Measurements from ENCODE around the gene HSPA14. TPM values are rescaled to one million over a fixed set of nuclear protein-coding genes. Genes with fewer than 3 reads are reported as not detected.

HSPA14 gene, protein sequence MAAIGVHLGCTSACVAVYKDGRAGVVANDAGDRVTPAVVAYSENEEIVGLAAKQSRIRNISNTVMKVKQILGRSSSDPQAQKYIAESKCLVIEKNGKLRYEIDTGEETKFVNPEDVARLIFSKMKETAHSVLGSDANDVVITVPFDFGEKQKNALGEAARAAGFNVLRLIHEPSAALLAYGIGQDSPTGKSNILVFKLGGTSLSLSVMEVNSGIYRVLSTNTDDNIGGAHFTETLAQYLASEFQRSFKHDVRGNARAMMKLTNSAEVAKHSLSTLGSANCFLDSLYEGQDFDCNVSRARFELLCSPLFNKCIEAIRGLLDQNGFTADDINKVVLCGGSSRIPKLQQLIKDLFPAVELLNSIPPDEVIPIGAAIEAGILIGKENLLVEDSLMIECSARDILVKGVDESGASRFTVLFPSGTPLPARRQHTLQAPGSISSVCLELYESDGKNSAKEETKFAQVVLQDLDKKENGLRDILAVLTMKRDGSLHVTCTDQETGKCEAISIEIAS
- total RNA-seq (2014; rRNA removed) (17.5 and 18.1 TPM in 2 replicates), Bru-seq, nascent RNA (percentile 61 among the genes with signal in this experiment), BruChase-seq, experiment 1, labeled RNA remaining after a 6-hour chase (percentile 79 among the genes with signal in this experiment), BruChase-seq, experiment 2, labeled RNA remaining after a 2-hour chase (percentile 72 among the genes with signal in this experiment)
- long read RNA-seq, transcript HSPA14-201 (14 exons, 1,904 nt): major isoform, 14 of 27 reads
- long read RNA-seq, partial matches to known transcripts: 4 of 27 reads
- long read RNA-seq, other reads (novel, unspliced or antisense): 8 of 27 reads

DNA sequence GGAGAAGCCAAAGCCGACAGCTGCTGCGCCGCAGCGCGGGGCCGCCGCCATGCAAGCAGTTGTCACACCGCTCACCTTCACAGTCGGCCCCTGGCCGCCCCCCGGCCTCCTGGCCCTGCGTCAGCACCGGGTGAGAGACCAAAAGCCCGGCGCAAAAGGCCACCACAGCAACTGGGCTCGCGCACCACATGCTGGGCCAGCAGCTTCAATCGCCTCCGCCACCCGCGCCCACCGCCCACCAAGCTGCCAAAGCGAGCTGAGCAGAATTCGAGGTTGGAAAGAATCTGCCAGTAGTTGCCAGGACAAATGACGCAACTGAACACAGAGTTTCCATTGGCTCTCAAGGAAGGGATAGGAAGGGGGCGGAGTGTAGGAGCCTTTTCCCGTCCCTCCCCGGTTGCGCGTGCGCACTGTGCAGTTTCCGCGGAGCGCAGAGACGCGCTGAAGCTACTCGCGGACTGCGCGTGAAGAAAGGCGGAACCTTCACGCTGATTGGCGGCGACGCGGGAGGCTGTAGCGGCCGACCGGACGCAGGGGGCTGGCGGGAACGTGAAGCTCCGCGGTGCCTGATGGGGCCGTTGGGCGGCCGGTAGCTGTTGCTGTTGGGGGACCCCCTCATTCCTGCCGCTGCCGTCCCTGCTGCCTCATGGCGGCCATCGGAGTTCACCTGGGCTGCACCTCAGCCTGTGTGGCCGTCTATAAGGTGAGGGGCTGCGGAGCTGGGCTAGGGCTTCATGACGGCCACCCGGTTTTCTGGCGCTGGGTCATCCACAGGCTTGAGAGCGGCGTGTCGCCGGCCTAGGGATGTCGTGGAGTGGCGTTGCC is at the start of gene HSPA14, which contains the start of the genes CDNF and MSANTD7:
HSPA14 (plus strand) TSS at position 550 of the 825 bp plus-strand sequence; CDS start at position 647, 97 bp downstream.
CDNF (minus strand) TSS at position 281 of the 825 bp plus-strand sequence; CDS start at position 190, 91 bp downstream.
MSANTD7 (plus strand) TSS at position 550 of the 825 bp plus-strand sequence. CDS start 3,979 bp downstream, outside the sequence.
- Histone ChIP-seq H3K79me2 (ENCODE audit: low read length) (peaks cover 32% of the 10 kb centered on the region), H2AFZ (ENCODE audit: low read length) (peak within 1 kb of the TSS; percentile 91), H3K9me3 (ENCODE audit: low read length) (no peaks in the 10 kb centered on the region), H3K4me1 (ENCODE audit: insufficient read depth, low read length) (peaks cover 6% of the 10 kb centered on the region; the same call in 1 of the 2 replicates), H3K4me3 (ENCODE audit: low read length) (peak within 1 kb of the TSS; percentile 88), H3K9ac (ENCODE audit: low read length) (peak within 1 kb of the TSS; percentile 94), H3K27ac (ENCODE audit: low read length) (peak within 1 kb of the TSS; percentile 35), H4K20me1 (ENCODE audit: low read length) (peaks cover 3% of the 10 kb centered on the region; the same call in 1 of the 2 replicates), H3K27me3 (ENCODE audit: low read length) (no peaks in the 10 kb centered on the region), H3F3A (ENCODE audit: low read length, unreplicated experiment) (no peaks in the 10 kb centered on the region), H3K4me2 (ENCODE audit: low read length) (peak within 1 kb of the TSS; percentile 90), H3K36me3 (ENCODE audit: low read depth, low read length) (peaks cover 14% of the 10 kb centered on the region; the same call in 1 of the 2 replicates), H3K9me2 (replicated peaks; ENCODE audit: low read length) (no peaks in the 10 kb centered on the region)
- no peak for TF ChIP-seq EZH2phosphoT487 (IDR thresholded peaks at IDR 0.05; ENCODE audit: borderline replicate concordance, low read length)
- TF ChIP-seq, protein P1, sequence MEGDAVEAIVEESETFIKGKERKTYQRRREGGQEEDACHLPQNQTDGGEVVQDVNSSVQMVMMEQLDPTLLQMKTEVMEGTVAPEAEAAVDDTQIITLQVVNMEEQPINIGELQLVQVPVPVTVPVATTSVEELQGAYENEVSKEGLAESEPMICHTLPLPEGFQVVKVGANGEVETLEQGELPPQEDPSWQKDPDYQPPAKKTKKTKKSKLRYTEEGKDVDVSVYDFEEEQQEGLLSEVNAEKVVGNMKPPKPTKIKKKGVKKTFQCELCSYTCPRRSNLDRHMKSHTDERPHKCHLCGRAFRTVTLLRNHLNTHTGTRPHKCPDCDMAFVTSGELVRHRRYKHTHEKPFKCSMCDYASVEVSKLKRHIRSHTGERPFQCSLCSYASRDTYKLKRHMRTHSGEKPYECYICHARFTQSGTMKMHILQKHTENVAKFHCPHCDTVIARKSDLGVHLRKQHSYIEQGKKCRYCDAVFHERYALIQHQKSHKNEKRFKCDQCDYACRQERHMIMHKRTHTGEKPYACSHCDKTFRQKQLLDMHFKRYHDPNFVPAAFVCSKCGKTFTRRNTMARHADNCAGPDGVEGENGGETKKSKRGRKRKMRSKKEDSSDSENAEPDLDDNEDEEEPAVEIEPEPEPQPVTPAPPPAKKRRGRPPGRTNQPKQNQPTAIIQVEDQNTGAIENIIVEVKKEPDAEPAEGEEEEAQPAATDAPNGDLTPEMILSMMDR (conservative IDR thresholded peaks at IDR 0.05; ENCODE audit: low read depth, low read length): no peak
- no peak for TF ChIP-seq EZH2 (IDR thresholded peaks at IDR 0.05; ENCODE audit: low read length, unreplicated experiment)
- ChIA-PET POLR2A (ENCODE audit: unreplicated experiment) (interaction anchor here (0.5 to 0.6 kb wide), 3 partner anchors 9 to 238 kb away, joined by 3 to 35 read pairs (median 4); no protein-coding TSS in a partner anchor), CTCF (no interaction called here)
- ATAC-seq (peak; percentile 94), DNase-seq (peak; percentile 96)
- intact Hi-C loops (cut with micrococcal nuclease): loop anchor here (5.0 kb wide), 1 partner anchor 236 kb away; no protein-coding TSS in a partner anchor
- no TSS peak for BruUV-seq (replicated peaks)

DNA sequence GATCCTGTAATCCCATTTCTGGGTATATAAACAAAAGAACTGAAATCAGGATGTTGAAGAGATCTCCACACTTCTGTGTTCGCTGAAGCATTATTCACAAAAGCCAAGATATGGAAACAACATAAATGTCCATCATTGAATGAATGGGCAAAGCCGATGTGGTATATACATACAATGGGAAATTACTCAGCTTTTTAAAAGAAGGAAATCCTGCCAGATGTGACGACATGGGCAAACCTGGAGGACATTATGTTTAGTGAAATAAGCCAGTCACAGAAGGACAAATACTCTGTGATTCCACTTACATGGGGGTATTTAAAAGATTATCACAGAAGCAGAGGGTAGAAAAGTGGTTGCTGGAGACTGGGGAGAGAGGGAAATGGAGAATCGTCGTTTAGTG is 39.5 kb upstream of the HSPA14 start:
- Histone ChIP-seq H3K4me2 (ENCODE audit: low read length) (no peak overlapping the region), H3K9ac (ENCODE audit: low read length) (no peak overlapping the region), H2AFZ (ENCODE audit: low read length) (no peak overlapping the region), H3K27me3 (ENCODE audit: low read length) (no peaks in the 10 kb centered on the region), H3K36me3 (ENCODE audit: low read depth, low read length) (no peaks in the 10 kb centered on the region), H4K20me1 (ENCODE audit: low read length) (no peaks in the 10 kb centered on the region), H3K4me3 (ENCODE audit: low read length) (no peak overlapping the region), H3K9me3 (ENCODE audit: low read length) (no peaks in the 10 kb centered on the region), H3K4me1 (ENCODE audit: insufficient read depth, low read length) (no peaks in the 10 kb centered on the region), H3K27ac (ENCODE audit: low read length) (no peak overlapping the region), H3F3A (ENCODE audit: low read length, unreplicated experiment) (no peaks in the 10 kb centered on the region), H3K79me2 (ENCODE audit: low read length) (no peaks in the 10 kb centered on the region), H3K9me2 (replicated peaks; ENCODE audit: low read length) (no peaks in the 10 kb centered on the region)
- ATAC-seq: peak; percentile 11; the same call in 1 of the 2 replicates
- TF ChIP-seq, protein P1 (conservative IDR thresholded peaks at IDR 0.05; ENCODE audit: low read depth, low read length): no peak
- TF ChIP-seq EZH2phosphoT487 (IDR thresholded peaks at IDR 0.05; ENCODE audit: borderline replicate concordance, low read length) (no peak), EZH2 (IDR thresholded peaks at IDR 0.05; ENCODE audit: low read length, unreplicated experiment) (no peak)
- intact Hi-C loops (cut with micrococcal nuclease): no loop called here
- peak; percentile 26 for DNase-seq
- POLR2A ChIA-PET (ENCODE audit: unreplicated experiment): interaction anchor here (0.7 kb wide), 1 partner anchor 161 kb away, joined by 4 read pairs; no protein-coding TSS in a partner anchor
- BruUV-seq (replicated peaks): no TSS peak
- CTCF ChIA-PET: no interaction called here
